ENCODE results near the gene APOB. TPM values are rescaled to one million over a fixed set of nuclear protein-coding genes. Genes with fewer than 3 reads are reported as not detected.

APOB gene
- total RNA-seq, 1 experiment from 2014 or later, result not detected

DNA sequence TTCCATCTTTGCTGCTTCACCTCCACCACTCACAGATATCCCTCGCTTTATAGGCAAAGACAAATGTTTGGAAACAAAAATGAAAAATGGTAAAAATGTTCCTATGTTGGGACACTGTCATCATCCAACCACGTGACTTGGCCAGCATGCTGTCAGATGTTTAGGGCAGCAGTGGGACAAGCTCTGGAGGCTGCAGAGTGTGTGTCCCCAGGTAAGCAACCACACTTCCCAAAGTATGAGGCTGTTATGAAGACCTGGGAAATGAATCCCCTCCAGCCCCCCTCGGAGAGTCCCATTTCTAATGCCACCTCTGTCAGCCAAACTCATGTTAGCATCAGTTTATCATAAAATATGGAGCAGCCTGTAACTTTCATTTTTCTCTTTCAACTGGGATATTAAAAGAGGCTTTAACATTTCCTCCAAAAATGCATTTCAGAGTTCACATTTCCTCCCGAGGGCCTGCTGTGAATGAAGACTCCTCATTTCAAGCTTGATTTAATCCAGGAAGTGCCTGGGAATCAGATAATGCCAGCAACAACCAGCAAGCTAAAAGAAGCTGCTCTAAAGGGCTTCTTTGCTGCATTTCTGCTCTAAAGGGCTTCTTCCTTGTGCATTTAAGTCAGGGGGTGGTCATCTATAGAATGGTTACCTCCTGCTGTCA is 66.2 kb downstream of the APOB start:
- Histone ChIP-seq H3K36me3 (ENCODE audit: low read depth, low read length) (no peaks in the 10 kb centered on the region), H3F3A (ENCODE audit: low read length, unreplicated experiment) (no peaks in the 10 kb centered on the region), H3K9me3 (ENCODE audit: low read length) (no peaks in the 10 kb centered on the region), H3K4me2 (ENCODE audit: low read length) (no peak overlapping the region), H3K4me3 (ENCODE audit: low read length) (no peak overlapping the region), H3K4me1 (ENCODE audit: insufficient read depth, low read length) (no peaks in the 10 kb centered on the region), H3K9ac (ENCODE audit: low read length) (no peak overlapping the region), H3K27ac (ENCODE audit: low read length) (no peak overlapping the region), H3K79me2 (ENCODE audit: low read length) (no peaks in the 10 kb centered on the region), H3K9me2 (replicated peaks; ENCODE audit: low read length) (no peaks in the 10 kb centered on the region), H2AFZ (ENCODE audit: low read length) (no peak overlapping the region), H4K20me1 (ENCODE audit: low read length) (no peaks in the 10 kb centered on the region), H3K27me3 (ENCODE audit: low read length) (no peaks in the 10 kb centered on the region)
- no TSS peak for BruUV-seq (replicated peaks)
- POLR2A ChIA-PET (ENCODE audit: unreplicated experiment), result no interaction called here
- CTCF ChIA-PET, result no interaction called here
- TF ChIP-seq EZH2 (IDR thresholded peaks at IDR 0.05; ENCODE audit: low read length, unreplicated experiment) (no peak), EZH2phosphoT487 (IDR thresholded peaks at IDR 0.05; ENCODE audit: borderline replicate concordance, low read length) (no peak), CTCF (conservative IDR thresholded peaks at IDR 0.05; ENCODE audit: low read depth, low read length) (no peak)
- ATAC-seq (no peak), DNase-seq (no peak)
- intact Hi-C loops (cut with micrococcal nuclease), result no loop called here

DNA sequence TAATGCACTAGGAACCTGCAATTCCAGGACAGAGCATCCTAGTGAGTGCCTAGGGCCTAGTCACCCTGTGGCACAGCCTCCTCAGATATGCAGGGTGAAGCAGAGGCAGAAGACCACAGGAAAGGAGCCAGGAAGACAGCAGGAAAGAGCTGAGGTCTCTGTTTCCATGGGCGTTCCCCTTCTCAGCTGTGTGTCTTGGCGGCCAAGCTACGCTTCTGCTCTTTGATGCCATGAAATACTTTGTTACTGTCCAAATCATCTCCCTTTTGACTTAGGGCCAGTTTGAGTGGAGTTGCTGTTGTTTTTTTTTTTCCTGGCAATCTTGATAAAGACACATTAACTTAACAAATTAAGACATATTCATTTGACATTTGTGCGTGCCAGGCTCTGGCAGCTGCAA is 67.3 kb downstream of the APOB start:
- no peaks in the 10 kb centered on the region for H3K79me2 ChIP-seq (ENCODE audit: low read length)
- ATAC-seq (no peak), DNase-seq (no peak)
- TF ChIP-seq EZH2 (IDR thresholded peaks at IDR 0.05; ENCODE audit: low read length, unreplicated experiment) (no peak), EZH2phosphoT487 (IDR thresholded peaks at IDR 0.05; ENCODE audit: borderline replicate concordance, low read length) (no peak), CTCF (conservative IDR thresholded peaks at IDR 0.05; ENCODE audit: low read depth, low read length) (no peak)
- H3K9me3 ChIP-seq (ENCODE audit: low read length), result no peaks in the 10 kb centered on the region
- H3K4me1 ChIP-seq (ENCODE audit: insufficient read depth, low read length), result no peaks in the 10 kb centered on the region
- no peaks in the 10 kb centered on the region for H4K20me1 ChIP-seq (ENCODE audit: low read length)
- intact Hi-C loops (cut with micrococcal nuclease), result no loop called here
- no peak overlapping the region for H3K4me2 ChIP-seq (ENCODE audit: low read length)
- H3K27ac ChIP-seq (ENCODE audit: low read length), result no peak overlapping the region
- H3K36me3 ChIP-seq (ENCODE audit: low read depth, low read length), result no peaks in the 10 kb centered on the region
- POLR2A ChIA-PET (ENCODE audit: unreplicated experiment), result no interaction called here
- H2AFZ ChIP-seq (ENCODE audit: low read length), result no peak overlapping the region
- no peaks in the 10 kb centered on the region for H3F3A ChIP-seq (ENCODE audit: low read length, unreplicated experiment)
- H3K9ac ChIP-seq (ENCODE audit: low read length), result no peak overlapping the region
- no peaks in the 10 kb centered on the region for H3K9me2 ChIP-seq (replicated peaks; ENCODE audit: low read length)
- CTCF ChIA-PET, result no interaction called here
- H3K4me3 ChIP-seq (ENCODE audit: low read length), result no peak overlapping the region
- H3K27me3 ChIP-seq (ENCODE audit: low read length), result no peaks in the 10 kb centered on the region
- BruUV-seq (replicated peaks), result no TSS peak

DNA sequence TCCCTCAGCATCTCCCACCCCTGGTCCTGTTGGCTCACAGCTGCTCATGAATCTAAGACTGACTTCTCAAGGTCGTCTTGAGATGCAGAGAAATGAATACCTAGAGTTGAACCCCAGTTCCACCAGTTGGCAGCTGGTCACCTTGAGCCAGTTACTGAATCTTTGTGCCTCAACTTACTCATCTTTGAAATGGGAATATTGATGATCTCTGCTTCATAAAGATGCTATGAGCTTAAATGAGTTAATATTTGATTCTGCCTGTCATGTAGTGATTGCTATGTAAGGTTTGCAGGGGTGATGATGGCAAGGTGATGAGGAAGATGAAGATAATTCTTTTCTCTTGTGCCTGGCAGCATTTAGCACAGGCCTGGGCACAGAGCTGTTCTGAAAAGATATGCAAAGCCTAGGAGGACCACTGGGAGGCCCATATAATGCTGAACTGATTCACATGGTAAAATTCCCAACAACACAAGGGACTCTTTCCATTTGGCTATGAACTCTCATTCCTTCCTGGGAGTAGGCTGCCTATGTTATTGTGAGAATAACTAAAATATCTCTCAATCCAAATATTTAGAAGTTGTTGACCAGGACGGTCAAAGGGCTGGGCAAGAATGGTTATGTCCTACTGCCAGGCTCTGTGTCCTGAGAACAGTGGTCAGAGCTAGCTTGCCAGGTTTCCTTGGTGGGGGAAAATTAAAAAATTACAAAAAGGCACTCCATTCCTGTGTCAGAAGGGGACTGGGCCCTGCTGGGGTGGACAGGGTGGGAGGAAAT is 70.9 kb downstream of the APOB start:
- TF ChIP-seq EZH2phosphoT487 (IDR thresholded peaks at IDR 0.05; ENCODE audit: borderline replicate concordance, low read length) (no peak), EZH2 (IDR thresholded peaks at IDR 0.05; ENCODE audit: low read length, unreplicated experiment) (no peak), CTCF (conservative IDR thresholded peaks at IDR 0.05; ENCODE audit: low read depth, low read length) (no peak)
- POLR2A ChIA-PET (ENCODE audit: unreplicated experiment), result no interaction called here
- H3K4me1 ChIP-seq (ENCODE audit: insufficient read depth, low read length), result no peaks in the 10 kb centered on the region
- CTCF ChIA-PET, result no interaction called here
- no peaks in the 10 kb centered on the region for H3K9me3 ChIP-seq (ENCODE audit: low read length)
- no peaks in the 10 kb centered on the region for H3K79me2 ChIP-seq (ENCODE audit: low read length)
- no peak overlapping the region for H3K27ac ChIP-seq (ENCODE audit: low read length)
- H3K9me2 ChIP-seq (replicated peaks; ENCODE audit: low read length), result no peaks in the 10 kb centered on the region
- H3K4me3 ChIP-seq (ENCODE audit: low read length), result no peak overlapping the region
- H3K4me2 ChIP-seq (ENCODE audit: low read length), result no peak overlapping the region
- DNase-seq (no peak), ATAC-seq (no peak)
- no peak overlapping the region for H3K9ac ChIP-seq (ENCODE audit: low read length)
- no peaks in the 10 kb centered on the region for H4K20me1 ChIP-seq (ENCODE audit: low read length)
- H3K36me3 ChIP-seq (ENCODE audit: low read depth, low read length), result no peaks in the 10 kb centered on the region
- no TSS peak for BruUV-seq (replicated peaks)
- H3F3A ChIP-seq (ENCODE audit: low read length, unreplicated experiment), result no peaks in the 10 kb centered on the region
- H3K27me3 ChIP-seq (ENCODE audit: low read length), result peaks cover 11% of the 10 kb centered on the region
- intact Hi-C loops (cut with micrococcal nuclease), result no loop called here
- no peak overlapping the region for H2AFZ ChIP-seq (ENCODE audit: low read length)

Data from PC-3 (cell line).